SJSA1 (cell line): ENCODE measurements around the gene RELL1. TPM values are rescaled to one million over a fixed set of nuclear protein-coding genes. Genes with fewer than 3 reads are reported as not detected.

Source experiments
- DNase-seq, 2 experiments: peaks; one replicate each; pipeline ENCODE4 v3.0.0-alpha.2; 2015 to 2020; ENCODE audit warnings: low spot score in 2 of 2, low read depth in 1 of 2
- H3K27ac ChIP-seq: fragments of 250-450 bp; sonication (Bioruptor Pico); 2 replicates; pipeline ENCODE4 v1.5.1; 2020; ENCODE audit warnings: mild to moderate bottlenecking, moderate library complexity
- H3K27me3 ChIP-seq: fragments of 250-450 bp; sonication (Bioruptor Pico); replicated peaks from 2 replicates; pipeline ENCODE4 v1.5.1; 2020; ENCODE audit warnings: mild to moderate bottlenecking, moderate library complexity
- H3K36me3 ChIP-seq: fragments of 250-450 bp; sonication (Bioruptor Pico); 2 replicates; pipeline ENCODE4 v1.5.1; 2020; ENCODE audit warnings: mild to moderate bottlenecking
- H3K4me1 ChIP-seq: fragments of 250-450 bp; sonication (Bioruptor Pico); replicated peaks from 2 replicates; pipeline ENCODE4 v1.6.1; 2021; ENCODE audit warnings: mild to moderate bottlenecking
- H3K4me3 ChIP-seq: fragments of 250-450 bp; sonication (Bioruptor Pico); 2 replicates; pipeline ENCODE4 v1.5.1; 2020; ENCODE audit warnings: mild to moderate bottlenecking
- H3K9me3 ChIP-seq: fragments of 250-450 bp; sonication (Bioruptor Pico); replicated peaks from 2 replicates; pipeline ENCODE4 v1.5.1; 2020; ENCODE audit warnings: mild to moderate bottlenecking
- total RNA-seq: library from RNA; depleted of rRNA; stranded (reverse); fragments of >200 nt; shearing (Covaris generic); gene quantifications from 2 replicates; pipeline ENCODE4 v1.2.3, GENCODE V29; 2014

RELL1 gene
- total RNA-seq, 1 experiment from 2014 or later = 62.2 TPM

DNA sequence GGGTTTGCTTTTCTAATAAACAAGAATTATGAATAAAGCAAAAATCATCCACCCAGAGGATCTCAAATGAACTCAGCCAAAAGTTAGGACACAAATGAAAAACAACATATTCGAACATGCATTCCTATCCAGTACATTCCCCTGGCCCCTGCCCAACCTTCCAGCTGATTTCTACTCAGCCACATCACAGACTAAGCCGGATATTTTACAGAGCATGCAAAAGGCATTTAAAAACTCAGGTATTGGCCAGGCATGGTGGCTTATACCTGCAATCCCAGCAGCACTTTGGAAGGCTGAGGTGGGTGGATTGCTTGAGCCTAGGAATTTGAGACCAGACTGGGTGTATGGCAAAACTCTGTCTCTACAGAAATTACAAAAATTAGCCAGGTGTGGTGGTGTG is 54.6 kb downstream of the RELL1 start:
- Histone ChIP-seq H3K4me1 (peaks cover 5% of the 10 kb centered on the region; the same call in 1 of the 2 replicates), H3K9me3 (no peaks in the 10 kb centered on the region), H3K36me3 (peaks cover 4% of the 10 kb centered on the region), H3K4me3 (no peak overlapping the region), H3K27me3 (no peaks in the 10 kb centered on the region), H3K27ac (no peak overlapping the region)
- DNase-seq = no peak

DNA sequence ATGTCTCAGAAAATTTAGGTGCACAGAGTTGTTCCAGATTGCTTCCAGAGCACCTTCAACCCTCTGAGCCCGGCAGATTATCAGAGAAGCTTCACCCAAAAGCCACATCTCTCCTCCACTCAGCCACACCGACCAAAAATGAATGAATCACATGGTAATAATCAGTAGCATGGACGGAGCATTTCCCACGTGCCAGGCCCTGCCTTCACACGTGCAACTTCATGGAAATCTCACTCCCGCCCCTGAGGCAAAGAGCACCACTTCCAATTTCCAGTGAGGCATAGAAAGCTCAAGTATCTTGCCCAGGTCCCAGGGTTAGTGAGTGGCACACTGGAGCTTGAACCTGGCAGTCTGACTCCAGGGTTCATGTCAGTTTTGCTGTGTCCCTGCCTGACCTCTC is 56.5 kb downstream of the RELL1 start:
- H3K27me3 ChIP-seq = no peaks in the 10 kb centered on the region
- no peak overlapping the region for H3K4me3 ChIP-seq
- H3K36me3 ChIP-seq = peaks cover 4% of the 10 kb centered on the region
- peaks cover 5% of the 10 kb centered on the region; the same call in 1 of the 2 replicates for H3K4me1 ChIP-seq
- H3K9me3 ChIP-seq = no peaks in the 10 kb centered on the region
- H3K27ac ChIP-seq = no peak overlapping the region
- no peak for DNase-seq

DNA sequence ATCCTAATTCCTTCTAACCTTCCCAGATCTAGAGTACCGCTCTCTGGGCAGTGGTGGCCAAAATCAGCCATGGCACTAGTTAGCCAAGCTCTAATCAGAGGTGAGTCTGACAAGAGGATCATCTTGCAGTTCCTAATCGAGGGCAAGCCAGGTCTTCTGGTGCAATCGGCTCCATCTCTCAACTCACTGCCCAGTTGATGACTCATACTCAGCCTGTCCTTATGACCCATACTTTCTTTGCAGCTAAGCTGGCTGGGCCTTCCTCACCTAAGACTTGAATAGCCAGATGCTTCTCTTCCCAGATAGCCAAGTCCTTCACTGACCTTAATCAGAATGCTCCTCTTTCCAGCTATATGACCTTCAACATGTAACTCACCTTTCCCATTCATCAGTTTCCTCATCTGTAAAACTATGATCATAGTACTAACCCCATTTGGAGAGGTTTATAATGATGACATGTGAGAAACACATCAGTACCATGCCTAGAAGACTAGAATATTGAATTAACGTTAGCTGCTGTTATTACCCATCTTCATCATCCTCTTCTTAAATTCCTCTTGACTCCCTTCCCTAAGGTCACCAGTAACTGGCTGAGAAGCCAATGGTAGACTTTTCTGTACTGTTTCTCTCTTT is 57.1 kb downstream of the RELL1 start:
- Histone ChIP-seq H3K27ac (no peak overlapping the region), H3K27me3 (no peaks in the 10 kb centered on the region), H3K4me3 (no peak overlapping the region), H3K36me3 (peaks cover 4% of the 10 kb centered on the region), H3K4me1 (peaks cover 5% of the 10 kb centered on the region; the same call in 1 of the 2 replicates), H3K9me3 (no peaks in the 10 kb centered on the region)
- DNase-seq = no peak

DNA sequence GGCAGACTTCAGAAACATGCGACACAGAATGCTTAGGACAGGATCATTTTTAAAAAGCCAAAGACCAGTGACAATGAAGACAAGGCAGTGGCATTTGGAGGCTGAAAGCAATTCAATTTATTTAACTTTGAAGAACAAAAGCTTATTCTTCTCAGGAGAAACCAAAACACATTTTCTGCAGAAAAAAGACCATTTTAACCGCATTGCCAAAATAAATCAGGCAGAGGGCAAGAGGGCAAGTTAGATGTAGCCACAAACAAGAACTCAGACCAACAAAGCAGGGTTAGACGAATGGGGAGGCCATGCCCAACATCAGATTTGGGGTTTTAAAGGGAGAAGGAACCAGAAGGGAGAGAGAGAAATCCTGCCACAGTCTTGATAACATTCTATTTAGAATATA is 58.9 kb downstream of the RELL1 start:
- Histone ChIP-seq H3K4me1 (peaks cover 5% of the 10 kb centered on the region; the same call in 1 of the 2 replicates), H3K36me3 (peaks cover 4% of the 10 kb centered on the region), H3K27ac (no peak overlapping the region), H3K27me3 (no peaks in the 10 kb centered on the region), H3K4me3 (no peak overlapping the region), H3K9me3 (no peaks in the 10 kb centered on the region)
- DNase-seq = no peak

DNA sequence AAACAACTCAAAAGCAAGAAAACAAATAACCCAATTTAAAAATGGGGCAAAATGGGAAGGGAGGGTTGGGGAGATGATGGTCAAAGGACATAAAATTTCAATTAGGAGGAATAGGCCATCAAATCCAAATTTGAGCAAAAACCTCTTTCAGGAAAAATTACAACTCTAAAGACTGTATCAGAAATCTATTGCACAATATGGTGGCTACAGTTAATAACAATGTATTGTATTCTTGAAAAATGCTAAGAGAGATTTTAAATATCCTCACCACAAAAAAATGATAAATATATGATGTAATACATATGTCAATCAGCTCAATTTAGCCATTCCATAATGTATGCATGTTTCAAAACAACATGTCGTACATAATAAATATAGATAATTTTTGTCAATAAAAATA is 60.7 kb downstream of the RELL1 start:
- no peaks in the 10 kb centered on the region for H3K9me3 ChIP-seq
- H3K27me3 ChIP-seq = no peaks in the 10 kb centered on the region
- H3K4me1 ChIP-seq = peaks cover 5% of the 10 kb centered on the region; the same call in 1 of the 2 replicates
- no peak overlapping the region for H3K4me3 ChIP-seq
- peaks cover 4% of the 10 kb centered on the region for H3K36me3 ChIP-seq
- H3K27ac ChIP-seq = no peak overlapping the region
- no peak for DNase-seq

DNA sequence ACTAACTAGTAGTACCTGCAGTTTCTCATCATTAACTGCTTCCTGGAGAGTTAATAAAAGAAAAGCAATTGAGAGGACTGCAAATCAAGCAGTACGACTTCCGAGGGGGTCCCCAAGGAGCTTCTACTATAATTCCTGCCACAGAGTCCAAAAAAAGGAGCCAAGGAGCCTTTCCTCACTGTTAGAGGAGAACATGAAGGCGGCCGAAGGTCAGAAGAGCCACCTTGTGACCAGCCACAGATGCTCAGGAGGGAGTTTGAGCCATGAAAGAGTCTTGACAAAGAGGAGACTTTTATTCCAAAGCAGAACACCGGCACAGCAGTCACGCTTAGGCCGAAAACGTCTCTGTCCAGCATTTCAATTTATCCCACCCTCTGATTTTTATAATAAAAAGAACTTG is 62.2 kb downstream of the RELL1 start:
- H3K36me3 ChIP-seq = no peaks in the 10 kb centered on the region; the same call in none of the 2 replicates
- H3K4me3 ChIP-seq = no peak overlapping the region
- no peaks in the 10 kb centered on the region for H3K9me3 ChIP-seq
- no peaks in the 10 kb centered on the region for H3K27me3 ChIP-seq
- no peak overlapping the region for H3K27ac ChIP-seq
- DNase-seq = no peak
- H3K4me1 ChIP-seq = peaks cover 1% of the 10 kb centered on the region; the same call in 1 of the 2 replicates

DNA sequence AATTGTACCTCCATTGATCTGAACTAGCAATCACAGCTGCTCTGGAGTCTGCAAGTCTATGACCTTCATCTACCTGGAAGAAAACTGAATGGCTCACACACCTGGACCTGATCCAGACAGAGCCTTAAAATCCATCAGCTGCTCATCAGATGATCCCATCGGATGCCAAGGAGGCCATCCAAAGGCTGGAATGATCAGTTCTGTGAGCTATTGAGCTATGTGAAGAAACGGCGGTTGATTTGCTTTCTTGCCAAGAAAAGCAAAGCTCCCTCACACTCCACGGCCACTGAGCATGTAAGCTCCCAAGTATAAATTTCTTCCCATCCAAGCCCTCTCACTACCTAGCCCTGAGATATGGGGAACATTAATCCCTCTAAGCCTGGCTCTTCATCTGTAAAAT is 63.1 kb downstream of the RELL1 start:
- Histone ChIP-seq H3K27me3 (no peaks in the 10 kb centered on the region), H3K4me3 (no peak overlapping the region), H3K36me3 (no peaks in the 10 kb centered on the region), H3K27ac (no peak overlapping the region), H3K9me3 (no peaks in the 10 kb centered on the region), H3K4me1 (no peaks in the 10 kb centered on the region)
- no peak for DNase-seq

DNA sequence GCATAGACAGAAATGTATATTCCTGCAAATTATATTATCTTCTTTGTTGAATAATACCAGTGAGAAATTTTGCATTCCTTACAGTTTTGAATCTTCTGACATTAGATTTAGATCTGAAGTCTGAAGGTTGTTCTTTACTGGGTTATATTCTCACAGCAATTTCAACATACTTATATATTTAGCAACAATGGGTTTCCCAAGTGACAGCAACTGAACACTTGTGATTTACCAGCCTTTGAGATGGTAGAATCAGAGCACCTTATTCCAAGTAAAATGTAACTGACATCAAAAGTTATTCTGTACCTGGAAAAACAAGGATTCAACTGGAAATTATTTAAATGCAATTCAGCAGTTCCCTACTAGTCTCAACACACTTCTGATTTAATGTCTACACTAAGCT is 66.0 kb downstream of the RELL1 start:
- Histone ChIP-seq H3K36me3 (no peaks in the 10 kb centered on the region), H3K27ac (no peak overlapping the region), H3K27me3 (no peaks in the 10 kb centered on the region), H3K4me3 (no peak overlapping the region), H3K4me1 (no peaks in the 10 kb centered on the region), H3K9me3 (no peaks in the 10 kb centered on the region)
- DNase-seq = no peak

DNA sequence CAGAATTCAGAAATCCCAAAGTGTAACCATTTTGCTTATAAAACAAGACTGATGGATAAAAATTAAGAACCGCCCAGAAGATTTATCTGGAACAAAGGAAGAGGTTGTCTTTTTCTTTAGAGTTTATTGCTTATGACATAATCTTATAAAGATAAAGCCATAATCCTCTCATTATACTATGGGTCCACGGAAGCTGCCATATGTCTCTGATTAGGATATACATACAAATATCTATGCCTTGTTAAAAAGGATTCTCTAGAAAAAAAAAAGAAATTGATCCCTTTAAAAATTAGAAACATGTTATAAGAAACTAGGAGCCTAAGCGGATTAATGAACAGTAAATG is 70.5 kb downstream of the RELL1 start:
- Histone ChIP-seq H3K4me1 (no peaks in the 10 kb centered on the region), H3K36me3 (no peaks in the 10 kb centered on the region), H3K27me3 (no peaks in the 10 kb centered on the region), H3K4me3 (no peak overlapping the region), H3K27ac (no peak overlapping the region), H3K9me3 (no peaks in the 10 kb centered on the region)
- no peak for DNase-seq

DNA sequence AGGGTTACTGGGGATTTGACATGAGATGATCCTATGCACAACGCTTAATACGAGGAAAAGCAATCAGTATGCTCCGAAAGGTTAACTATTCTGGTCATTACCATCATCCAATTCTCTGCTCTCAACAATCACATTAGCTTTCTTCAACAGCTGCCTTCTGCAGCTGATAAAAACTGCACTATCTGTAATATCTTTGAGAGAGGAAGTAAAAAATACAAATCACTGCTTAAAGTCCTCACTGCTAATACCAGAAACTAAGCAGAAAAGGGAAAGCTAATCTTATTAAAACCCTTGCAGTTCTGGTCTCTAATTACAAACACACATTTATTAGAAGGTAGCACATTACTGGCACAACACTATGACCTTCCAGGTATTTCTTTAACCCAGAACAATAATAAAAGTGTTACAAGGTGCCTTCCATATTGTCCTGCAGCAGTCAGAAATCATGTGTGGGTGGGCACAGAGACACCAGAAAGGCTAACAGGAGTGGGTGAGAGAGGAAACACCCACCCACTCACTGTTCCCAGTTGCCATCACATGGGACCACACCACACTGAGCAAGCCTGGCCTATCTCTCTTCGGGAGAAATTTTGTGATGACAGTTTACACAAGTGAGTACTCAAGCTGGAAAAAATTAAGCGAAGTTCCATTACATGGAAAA is 71.0 kb downstream of the RELL1 start:
- Histone ChIP-seq H3K9me3 (no peaks in the 10 kb centered on the region), H3K4me3 (no peak overlapping the region), H3K27ac (no peak overlapping the region), H3K27me3 (no peaks in the 10 kb centered on the region), H3K36me3 (no peaks in the 10 kb centered on the region), H3K4me1 (no peaks in the 10 kb centered on the region)
- no peak for DNase-seq

DNA sequence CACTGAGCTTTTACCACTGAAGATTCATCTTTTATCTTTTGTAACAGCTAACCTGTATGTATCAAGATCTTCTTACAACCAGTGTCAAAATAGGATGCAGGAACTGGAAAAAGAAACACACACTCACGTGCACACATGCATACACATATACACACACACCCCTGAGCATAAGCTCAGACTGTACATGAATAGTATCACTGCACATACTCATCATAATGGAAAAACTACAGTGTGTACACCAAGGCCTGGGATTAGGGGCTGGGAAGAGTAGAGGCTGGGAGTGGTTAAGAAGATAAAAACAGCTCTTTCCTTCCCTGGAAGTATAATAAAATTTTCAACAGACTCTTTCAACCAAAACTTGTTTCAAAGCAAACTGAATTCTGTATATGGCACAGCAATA is 73.4 kb downstream of the RELL1 start:
- Histone ChIP-seq H3K4me3 (no peak overlapping the region), H3K27me3 (no peaks in the 10 kb centered on the region), H3K9me3 (no peaks in the 10 kb centered on the region), H3K36me3 (no peaks in the 10 kb centered on the region), H3K4me1 (no peaks in the 10 kb centered on the region), H3K27ac (no peak overlapping the region)
- DNase-seq = no peak

DNA sequence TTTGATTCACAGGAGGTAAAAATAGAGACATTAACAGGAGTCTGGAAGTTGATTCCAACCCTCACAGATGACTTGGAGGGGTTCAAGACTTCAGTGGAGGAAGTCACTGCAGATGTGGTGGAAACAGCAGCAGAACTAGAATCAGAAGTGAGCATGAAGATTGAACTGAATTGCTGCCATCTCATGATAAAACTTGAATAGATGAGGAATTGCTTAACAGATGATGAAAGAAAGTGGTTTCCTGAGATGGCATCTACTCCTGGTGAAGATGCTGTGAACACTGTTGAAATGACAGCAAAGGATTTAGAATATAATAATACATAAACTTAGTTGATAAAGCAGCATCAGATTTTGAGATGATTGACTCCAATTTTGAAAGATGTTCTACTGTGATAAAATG is 76.5 kb downstream of the RELL1 start:
- Histone ChIP-seq H3K9me3 (no peaks in the 10 kb centered on the region), H3K27ac (no peak overlapping the region), H3K36me3 (no peaks in the 10 kb centered on the region), H3K4me1 (no peaks in the 10 kb centered on the region), H3K27me3 (no peaks in the 10 kb centered on the region), H3K4me3 (no peak overlapping the region)
- no peak for DNase-seq

DNA sequence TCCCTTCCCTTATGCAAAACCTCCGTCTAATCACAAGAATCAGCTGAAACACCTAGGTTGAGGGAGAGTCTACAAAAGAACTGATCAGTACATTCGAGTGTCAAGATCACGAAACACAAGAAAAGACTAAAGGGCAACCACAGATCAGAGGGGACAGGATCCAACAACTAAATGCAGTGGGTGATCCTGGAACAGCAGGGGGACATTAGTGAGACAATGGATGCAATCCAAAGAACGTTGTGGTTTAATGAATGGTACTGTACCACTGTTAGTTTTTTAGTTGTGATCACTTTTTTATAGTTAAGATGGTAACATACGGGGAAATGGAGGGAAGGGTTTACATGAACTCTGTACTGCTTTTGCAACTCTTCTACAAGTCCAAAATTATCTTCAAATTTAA is 79.2 kb downstream of the RELL1 start:
- H3K27ac ChIP-seq = no peak overlapping the region
- H3K4me3 ChIP-seq = no peak overlapping the region
- DNase-seq = no peak
- H3K9me3 ChIP-seq = no peaks in the 10 kb centered on the region
- no peaks in the 10 kb centered on the region for H3K4me1 ChIP-seq
- no peaks in the 10 kb centered on the region for H3K27me3 ChIP-seq
- no peaks in the 10 kb centered on the region for H3K36me3 ChIP-seq

DNA sequence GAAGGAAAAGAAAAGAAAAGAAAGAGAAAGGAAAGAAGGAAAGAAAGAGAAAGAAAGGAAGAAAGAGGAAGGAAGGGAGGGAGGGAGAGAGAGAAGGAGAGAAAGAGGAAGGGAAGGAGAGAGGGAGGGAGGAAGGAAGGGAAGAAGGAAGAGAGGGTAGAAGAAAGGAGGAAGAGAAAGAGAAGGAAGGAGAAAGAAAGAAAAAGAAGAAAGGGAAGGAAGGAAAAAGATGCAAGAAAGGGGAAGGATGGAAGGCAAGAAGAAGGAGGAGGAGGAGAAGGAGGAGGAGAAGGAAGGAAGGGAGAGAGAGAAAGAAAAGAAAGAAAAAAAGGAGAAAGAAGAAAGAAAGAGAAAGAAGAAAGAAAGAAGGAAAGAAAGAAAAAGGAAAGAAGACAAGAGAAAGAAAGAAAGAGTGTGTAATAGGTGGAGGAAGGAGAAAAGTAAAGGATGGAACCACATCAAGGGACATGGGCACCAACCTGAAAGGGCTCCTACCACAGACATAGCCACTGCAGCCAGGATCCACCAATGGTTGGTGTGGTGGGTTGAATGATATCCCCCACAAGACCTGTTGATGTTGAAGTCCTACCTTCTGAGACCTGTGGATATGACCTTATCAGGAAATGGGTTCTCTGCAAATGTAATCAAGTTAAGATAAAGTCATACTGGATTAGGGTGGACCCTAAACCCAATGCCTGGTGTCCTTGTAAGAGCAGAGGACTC is 80.2 kb downstream of the RELL1 start:
- no peaks in the 10 kb centered on the region for H3K4me1 ChIP-seq
- H3K27me3 ChIP-seq = no peaks in the 10 kb centered on the region
- no peak overlapping the region for H3K27ac ChIP-seq
- no peaks in the 10 kb centered on the region for H3K9me3 ChIP-seq
- DNase-seq = no peak
- H3K4me3 ChIP-seq = no peak overlapping the region
- H3K36me3 ChIP-seq = no peaks in the 10 kb centered on the region
